Amygdala (tissue), 56 donors: ENCODE measurements around the gene SLC26A2.
"Not testable (repeated sequence)": the region's sequence is repeated elsewhere in the genome, so short reads cannot be mapped to it uniquely, and the experiment has no call there.

ENCODE experiments used
- DNase-seq, 56 donors: peaks; one replicate each; lab custom pipeline; 2025; lab: John Stamatoyannopoulos, UW

Gene SLC26A2

DNA sequence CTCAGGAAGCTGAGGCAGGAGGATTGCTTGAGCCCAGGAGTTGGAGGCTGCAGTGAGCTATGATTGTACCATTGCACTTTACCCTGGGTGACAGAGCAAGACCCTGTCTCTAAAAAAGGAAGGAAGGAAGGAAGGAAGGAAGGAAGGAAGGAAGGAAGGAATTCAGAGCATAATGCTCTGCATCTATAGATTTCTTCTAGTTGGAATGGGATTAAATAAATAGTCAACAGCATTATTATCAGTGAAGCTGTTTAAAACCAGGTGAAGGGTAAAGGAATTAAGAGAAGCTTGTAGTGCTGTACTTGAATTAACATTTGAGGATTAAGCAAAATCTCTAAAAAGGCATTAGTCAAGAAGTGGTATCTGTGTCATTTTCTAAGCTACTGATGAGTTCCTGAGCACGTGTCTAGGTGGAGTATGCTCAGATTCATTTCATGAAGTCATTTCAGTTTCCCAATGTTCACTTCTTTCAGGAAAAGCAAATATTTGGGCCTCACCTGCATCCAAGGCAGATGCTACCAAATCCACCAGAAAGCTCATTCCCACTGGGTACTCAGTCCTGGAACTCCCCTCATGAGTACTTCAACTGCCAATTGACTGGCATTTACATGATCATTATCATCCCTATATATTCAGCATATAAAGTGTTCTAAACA, 24.4 kb upstream of the SLC26A2 start:
- no peak for DNase-seq

DNA sequence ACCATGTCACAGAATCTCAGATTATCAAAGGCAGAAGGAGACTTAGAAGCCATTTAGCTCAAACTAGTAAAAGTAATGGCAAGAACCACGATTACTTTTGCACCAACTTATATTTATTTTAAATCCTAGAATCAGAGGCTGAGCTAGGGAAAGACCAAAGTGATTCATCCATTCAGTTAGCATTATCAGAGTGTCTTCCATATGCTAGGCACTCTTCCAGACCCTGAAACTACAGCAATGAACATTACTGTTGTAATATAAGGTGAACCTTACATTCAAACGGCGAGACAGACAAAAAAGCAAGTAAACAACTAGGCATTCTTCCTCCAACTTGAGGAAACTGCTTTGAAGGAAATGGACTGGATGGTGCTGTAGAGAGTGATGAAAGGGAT, 23.9 kb upstream of the SLC26A2 start:
- DNase-seq = no peak

DNA sequence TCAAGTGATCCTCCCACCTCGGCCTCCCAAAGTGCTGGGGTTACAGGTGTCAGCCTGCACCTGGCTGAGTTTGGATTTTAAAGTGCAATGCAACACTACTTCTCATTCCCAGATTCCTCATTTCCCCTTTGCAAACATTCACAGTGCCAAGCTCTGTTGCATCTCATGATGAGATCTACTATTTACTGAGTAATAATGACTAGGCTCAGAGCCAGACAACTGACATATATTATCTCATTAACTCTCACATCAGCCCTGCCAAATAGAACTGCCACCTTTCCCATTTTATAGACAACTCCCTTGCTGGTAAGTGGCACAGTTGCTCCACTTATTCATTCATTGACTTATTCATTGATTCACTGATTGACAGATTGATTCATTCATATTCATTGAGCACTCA, 22.9 kb upstream of the SLC26A2 start:
- no peak for DNase-seq

DNA sequence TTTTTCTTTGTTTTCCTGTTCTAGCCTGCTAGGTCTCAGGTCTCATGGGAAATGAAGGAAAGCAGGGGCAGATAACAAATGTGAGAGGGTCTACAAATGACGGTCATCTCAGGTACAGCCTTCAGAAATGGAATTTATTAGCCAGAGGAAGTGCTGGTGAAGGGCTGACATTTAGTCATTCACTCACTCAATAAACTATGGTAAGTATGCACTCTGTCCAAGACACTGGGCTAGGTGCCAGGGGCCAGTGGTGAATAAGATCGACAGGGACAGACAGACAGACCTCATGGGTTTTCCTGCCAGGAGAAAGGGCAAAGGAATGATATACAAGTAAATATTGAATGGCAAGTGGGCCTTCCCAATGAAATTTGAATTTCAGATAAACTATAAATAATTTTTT, 22.3 kb upstream of the SLC26A2 start:
- DNase-seq = no peak

DNA sequence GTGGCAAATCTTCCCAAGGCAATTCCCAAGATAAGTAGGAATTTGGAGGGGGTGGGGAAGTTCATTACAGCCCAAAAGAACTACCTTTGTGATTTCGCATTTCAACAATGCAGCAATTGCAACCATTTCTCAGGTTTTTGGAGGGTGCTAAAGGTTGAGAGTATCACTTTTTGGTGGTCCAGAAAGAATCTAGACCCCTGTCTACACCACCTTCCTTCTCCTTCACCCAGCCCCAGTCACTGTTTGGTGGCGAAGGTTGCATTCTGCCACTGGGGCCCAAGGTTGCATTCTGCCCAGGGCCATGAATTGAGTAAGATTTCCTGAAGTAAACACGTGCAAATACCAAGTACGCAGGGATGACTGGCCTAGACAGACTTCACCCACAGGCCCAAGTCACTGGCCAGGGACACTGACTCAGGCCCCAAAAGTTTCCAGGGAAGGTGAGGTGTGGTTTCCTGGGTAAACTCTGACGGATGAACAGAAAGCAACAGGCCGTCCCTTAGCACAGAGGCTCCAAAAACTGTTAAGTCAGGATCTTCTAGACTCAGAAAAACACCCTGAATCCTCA, 21.7 kb upstream of the SLC26A2 start:
- no peak for DNase-seq

DNA sequence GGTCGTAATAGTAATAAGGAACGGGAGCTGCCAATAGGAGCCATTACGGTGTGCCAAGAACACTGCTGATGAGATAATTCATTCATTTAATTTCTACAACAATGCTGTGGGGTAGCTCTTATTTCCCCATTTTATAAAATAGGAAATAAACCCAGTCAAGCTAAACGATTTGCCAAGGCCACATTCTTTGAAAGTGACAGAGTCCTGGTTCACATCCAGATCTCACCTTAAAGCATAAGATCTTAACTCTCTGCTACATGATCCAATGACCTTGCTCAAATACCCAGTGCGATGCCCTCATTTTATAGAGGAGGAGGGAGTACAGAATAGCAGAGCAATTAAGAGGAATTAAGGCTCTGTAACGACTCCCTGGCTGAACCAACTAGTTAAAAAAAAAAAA, 21.0 kb upstream of the SLC26A2 start:
- DNase-seq = no peak

DNA sequence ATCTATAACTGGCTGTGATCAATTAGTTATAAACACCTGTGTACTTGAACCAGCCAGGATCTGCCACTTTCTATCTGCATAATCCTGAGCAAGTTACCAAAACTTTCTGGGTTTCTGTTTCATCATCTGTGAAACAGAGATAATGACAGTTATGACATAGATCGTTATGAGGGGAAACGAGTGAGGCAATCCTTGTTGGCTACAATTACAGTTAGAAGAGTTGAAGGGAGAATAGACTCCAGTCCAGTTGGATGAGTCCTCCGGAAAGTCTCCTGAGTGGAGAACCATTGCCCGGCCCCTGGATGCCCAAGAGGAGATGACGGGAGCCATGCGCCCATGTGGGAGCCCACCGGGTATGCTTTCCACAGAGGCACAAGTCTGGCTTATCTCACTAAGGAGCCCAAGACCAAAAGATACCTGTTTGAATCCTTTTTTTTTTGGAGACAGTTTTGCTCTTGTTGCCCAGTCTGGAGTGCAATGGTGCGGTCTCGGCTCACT, 20.4 kb upstream of the SLC26A2 start:
- DNase-seq = no peak

DNA sequence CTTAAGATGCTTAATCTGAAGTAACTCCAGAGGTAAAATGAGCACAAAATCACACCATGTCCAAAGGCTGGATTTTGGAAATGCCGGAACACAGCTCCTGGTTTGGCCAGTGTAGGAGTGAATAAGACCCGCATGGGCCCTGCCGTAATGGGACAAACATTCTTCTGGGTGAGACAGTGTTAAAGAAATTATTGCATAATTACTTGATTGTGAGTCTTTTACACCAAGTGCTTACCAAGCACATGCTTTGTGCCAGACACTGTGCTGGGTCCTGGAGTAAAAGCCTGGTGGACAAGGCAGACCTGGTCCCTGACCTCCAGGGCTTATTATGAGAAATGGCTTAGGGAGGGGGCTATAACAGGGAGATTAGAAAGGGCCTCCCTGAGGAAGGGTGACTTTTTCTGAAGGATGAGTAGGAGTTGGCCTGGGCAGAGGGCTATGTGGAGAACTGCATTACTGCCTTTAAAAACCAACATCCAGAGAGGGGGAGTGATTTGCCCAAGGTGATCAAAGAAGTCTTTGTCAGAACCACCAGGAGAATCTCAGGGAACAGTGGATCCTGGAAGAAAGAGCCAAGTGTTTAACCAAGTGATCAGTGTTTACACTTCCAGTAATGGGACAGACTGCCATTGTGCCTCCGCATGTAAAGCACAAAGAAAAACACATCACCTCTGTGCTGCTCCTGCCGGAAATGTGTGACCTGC, 19.5 kb upstream of the SLC26A2 start:
- no peak for DNase-seq

DNA sequence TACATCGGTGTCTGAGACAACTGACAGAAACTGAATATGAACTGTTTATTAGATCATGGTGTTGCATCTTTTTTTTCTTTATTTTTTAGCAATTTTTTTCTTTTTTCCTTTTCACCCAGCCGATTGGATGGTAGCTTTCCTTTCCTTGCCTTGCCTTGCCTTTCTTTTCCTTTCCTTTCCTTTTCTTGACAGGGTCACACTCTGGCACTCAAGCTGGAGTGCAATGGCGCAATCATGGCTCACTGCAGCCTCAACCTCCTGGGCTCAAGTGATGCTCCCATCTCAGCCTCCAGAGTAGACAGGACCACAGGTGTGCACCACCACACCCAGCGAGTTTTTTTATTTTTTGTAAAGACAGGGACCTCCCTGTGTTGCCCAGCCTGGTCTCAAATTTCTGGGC, 18.8 kb upstream of the SLC26A2 start:
- DNase-seq = no peak

DNA sequence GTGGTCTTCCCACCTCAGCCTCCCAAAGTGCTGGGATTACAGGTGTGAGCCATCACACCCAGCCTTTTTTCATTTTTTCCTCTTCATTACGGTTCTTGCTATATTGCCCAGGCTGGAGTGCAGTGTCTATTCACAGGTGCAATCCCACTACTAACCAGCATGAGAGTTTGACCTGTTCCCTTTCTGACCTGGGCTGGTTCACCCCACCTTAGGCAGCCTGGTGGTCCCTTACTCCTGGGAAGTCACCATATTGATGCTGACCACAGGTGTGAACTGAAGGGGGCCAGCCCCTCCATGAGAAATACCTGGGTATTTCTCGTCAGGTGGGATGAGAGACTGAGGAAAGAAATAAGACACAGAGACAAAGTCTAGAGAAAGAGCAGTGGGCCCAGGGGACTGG, 18.4 kb upstream of the SLC26A2 start:
- no peak for DNase-seq

DNA sequence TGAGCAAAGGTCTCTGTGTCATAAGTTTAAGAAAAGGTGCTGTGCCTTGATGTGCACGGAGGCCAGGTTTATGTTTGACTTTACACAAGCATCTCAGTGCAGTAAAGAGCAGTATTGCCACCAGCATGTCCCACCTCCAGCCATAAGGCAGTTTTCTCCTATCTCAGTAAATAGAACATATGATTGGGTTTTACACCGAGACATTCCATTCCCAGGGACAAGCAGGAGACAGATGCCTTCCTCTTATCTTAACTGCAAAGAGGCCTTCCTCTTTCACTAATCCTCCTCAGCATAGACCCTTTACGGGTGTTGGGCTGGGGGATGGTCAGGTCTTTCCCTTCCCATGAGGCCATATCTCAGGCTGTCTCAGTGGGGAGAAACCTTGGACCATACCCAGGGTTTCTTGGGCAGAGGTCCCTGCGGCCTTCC, 17.8 kb upstream of the SLC26A2 start:
- not testable (repeated sequence) for DNase-seq

DNA sequence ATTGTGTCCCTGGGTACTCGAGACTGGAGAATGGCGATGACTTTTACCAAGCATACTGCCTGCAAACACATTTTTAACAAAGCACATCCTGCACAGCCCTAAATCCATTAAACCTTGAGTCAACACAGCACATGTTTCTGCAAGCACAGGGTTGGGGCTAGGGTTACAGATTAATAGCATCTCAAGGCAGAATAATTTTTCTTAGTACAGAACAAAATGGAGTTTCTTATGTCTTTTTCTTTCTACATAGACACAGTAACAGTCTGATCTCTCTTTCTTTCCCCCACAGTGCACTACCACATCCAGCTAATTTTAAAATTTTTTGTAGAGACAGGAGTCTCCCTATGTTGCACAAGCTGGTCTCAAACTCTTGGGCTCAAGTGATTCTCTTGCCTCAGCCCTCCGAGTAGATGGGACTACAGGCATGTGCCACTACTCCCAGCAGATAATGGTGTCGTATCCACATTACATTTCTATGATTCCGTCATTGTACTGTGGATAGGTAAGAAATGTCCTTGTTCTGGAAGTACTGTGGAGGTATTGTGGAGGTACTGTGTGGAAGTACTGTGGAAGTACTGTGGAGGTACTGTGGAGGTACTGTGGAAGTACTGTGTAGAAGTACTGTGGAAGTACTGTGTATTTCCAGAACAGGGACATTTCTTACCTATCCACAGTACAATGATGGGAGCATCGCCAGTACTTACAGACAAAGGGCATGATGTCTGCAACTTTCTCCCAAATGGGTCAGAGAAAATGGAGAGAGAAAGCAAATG, 17.2 kb upstream of the SLC26A2 start:
- DNase-seq = not testable (repeated sequence)

DNA sequence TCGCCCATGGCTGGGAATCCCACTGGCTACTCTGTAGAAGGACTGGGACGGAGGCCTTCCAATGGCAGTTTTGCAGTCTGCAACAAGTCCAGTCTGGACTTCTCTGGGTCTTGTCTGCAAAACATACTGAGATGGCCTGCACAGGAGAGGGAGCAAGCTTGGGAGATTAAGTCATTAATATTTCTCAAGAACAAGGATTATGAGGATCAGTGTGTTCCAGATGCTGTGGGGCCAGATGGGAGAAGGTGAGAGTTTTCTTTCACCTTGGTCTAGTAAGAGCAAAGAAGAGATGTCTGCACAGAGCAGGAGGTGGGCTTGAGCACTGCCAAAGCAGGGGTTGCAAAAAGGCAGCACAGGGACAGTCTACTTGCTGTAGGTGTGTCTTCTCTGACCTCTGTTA, 15.9 kb upstream of the SLC26A2 start, which contains the start of gene PDE6A:
TSS of gene PDE6A (minus strand) at position 128 of the 400 bp plus-strand sequence. CDS start at position 8, 120 bp downstream.
- no peak for DNase-seq

DNA sequence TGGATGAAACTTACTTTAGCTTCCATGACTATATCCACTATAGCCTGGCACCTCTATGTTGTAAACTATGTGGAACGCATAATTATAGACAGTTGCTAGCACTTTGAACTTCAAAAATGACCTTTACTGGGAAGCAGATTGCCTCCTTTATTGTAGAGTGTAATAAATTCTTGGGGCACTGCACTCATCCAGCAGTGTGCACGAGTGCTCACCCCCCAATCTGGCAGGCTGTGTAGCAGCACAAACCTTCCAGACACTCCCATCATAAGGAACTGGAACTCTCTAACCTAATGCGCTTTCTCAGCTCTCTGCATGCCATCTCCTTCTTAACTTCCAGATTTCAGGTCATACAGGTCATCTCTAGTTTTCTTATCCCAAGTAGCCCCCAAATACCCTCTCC, 14.4 kb upstream of the SLC26A2 start:
- DNase-seq = no peak

DNA sequence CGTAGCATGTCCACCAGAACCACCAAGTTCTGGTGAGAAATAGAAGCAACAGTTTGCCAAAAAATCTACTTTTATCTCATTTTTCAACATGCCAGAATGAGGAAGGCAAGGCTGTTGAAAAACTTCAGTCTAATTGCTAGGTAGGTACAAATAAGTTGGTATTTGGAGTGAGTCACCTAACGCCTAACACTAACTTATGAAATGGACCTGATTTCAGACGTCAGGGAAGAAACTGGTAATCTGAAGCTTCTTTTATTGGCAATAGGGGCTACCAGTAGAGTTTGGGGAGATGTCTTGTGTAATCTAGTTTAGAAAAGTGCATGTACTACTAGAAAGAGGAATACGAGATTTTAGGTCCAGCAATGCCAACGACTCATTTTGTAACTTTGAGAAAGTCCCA, 11.6 kb upstream of the SLC26A2 start:
- no peak for DNase-seq

DNA sequence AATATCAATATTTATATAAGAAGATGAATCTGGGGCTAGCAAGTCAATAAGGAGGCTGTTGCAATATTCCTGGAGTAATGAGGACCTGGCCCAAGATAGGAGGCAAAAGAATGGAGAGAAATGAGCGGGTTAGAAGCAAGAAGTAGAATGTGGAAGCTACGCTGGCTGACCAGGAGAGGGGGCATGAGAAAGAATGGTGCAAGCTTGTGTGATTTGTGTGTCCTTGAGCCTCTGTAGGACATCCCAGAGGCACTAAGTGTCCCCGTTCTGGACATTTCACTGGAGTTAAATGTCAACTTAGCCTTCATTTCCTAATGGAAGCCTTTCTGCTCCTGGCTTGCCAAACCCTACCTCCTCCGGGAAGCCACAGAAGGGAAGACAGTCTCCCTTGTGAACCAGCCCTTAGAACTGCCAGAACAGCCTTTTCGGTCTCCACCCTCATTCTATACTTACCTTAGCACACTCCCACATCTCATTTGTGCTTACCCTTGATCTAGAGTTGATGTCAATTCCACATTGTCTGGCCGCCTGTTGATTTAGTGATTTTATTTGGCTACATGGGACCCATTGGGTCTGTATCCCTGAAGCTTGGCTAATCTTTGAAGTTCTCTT, 9.3 kb upstream of the SLC26A2 start:
- no peak for DNase-seq

DNA sequence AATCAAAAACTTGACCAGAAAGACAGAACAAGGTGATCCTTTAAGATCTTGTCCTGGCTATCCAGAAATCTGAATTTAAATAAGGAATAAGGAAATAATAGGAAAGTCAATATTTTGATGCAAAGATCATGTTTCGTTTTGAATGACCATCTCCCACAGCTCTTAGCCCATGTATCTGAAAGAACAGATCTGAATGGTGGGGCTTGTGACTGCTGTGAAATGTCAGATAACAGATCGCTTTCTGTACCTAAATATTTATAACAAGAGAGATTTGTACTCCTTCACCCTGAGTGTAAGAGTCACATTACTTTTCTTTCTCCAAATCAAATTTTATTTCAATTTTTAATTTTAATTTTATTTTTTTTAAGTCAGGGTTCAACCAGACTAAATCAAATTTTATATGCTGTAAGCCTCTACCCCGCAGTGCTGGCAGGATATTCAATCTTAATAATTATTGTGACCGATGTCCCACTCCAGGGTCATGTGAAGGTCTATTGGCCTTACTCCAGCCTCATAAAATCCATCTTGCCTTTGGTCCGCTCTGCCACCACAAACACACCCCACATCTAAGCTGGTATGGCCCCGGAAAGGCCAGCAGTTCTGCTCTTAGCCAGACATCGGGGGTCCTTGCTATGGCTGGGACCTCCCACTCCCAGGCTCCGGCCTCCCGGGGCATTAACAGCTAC, 7.0 kb upstream of the SLC26A2 start:
- DNase-seq = no peak

DNA sequence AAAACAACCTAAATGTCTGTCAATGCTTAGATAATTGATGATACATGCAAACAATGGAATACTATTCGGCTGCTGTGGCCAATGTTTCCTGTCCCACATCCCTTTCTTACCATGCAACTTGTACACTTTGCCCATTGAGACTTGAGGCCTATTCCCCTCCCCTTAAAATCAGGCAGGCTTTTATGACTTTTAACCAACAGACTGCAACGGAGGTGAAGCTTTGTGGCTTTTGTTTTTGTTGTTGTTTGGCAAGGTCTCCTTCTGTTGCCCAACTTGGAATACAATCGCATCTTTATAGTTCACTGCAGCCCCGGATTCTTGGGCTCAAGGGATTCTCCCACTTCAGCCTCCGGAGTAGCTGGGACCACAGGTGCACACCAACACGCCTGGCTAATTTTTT, 5.8 kb upstream of the SLC26A2 start:
- no peak for DNase-seq

DNA sequence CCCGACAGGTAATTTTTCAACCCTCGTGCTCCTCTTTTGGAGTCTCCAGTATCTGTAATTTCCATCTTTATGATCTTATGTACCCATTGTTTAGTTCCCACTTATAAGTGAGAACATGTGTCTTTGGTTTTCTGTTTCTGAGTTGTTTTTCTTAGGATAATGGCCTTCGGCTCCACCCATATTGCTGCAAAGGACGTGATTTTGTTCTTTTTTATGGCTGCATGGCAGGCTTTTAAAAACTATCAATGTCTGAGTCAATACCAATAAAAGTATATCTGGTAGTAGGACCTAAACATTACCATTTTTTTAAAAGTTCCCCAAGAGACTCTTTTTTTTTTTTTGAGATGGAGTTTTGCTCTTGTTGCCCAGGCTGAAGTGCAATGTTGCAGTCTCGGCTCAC, 3.9 kb upstream of the SLC26A2 start:
- no peak for DNase-seq

DNA sequence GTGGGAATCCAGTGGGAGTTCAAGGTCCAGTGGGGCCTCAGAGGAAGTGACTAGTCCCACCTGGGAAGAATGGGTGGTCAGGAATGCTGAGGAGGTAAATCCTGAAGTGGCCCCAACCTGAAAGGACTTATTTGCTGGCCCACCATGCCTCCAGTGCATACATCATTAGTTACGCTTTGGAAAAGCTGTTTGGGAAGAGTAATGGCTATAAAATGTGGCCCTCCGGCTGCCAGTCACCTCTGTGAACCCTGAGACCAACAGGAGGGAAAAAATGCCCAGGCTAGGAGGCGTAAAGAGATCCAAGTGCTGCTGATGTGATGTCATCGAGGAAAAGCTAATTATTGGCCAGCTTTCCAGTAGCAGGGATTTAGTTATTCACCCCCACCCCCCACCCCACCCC, 2.7 kb upstream of the SLC26A2 start:
- DNase-seq = no peak
